Measurements from ENCODE around the gene LMO4. TPM values are rescaled to one million over a fixed set of nuclear protein-coding genes. Genes with fewer than 3 reads are reported as not detected.

The LMO4 gene
- total RNA-seq, 1 experiment from 2014 or later = 38.5 TPM

DNA sequence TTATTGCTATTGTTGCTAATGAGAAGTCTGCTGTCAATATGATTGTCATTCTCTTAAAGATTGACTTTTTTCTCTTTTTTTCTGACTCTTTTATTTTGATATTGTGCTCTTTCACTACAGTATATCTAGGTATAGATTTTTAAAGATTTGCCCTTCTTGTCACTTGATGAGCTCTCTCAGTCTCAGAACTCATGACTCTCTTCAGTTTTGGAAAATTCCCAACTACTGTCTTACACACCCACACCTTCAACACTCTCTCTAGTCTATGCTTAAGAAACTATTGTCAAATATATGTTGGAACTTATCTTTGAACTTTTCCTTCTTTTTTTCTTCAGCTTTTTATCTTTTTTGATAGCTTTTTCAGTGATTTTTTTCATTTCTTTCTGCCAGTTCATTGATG, 50.6 kb downstream of the LMO4 start:
- Histone ChIP-seq H3K36me3 (ENCODE audit: control insufficient read depth in 1 of 2, insufficient read depth in 2 of 2, low read length in 2 of 2) (no peaks in the 10 kb centered on the region), H3K9me3 (ENCODE audit: control insufficient read depth in 1 of 2, insufficient read depth in 1 of 2, low read depth in 1 of 2, low read length in 2 of 2) (no peaks in the 10 kb centered on the region), H3K4me1 (ENCODE audit: control insufficient read depth in 1 of 2, insufficient read depth in 2 of 2, low read length in 2 of 2) (no peaks in the 10 kb centered on the region), H3K9me2 (ENCODE audit: insufficient read depth) (no peaks in the 10 kb centered on the region), H3K27me3 (ENCODE audit: insufficient read depth, low read length) (no peaks in the 10 kb centered on the region), H3K4me2 (ENCODE audit: low read length) (no peak overlapping the region), H3K4me3 (replicated peaks in 1 of 2; ENCODE audit: low read depth in 1 of 2, low read length in 2 of 2) (no peak overlapping the region), H4K20me1 (ENCODE audit: insufficient read depth) (no peaks in the 10 kb centered on the region), H3K27ac (ENCODE audit: low read depth, low read length) (no peak overlapping the region), H3K79me2 (ENCODE audit: insufficient read depth, low read length) (no peaks in the 10 kb centered on the region), H3K9ac (ENCODE audit: low read length) (no peak overlapping the region), H2AFZ (ENCODE audit: low read depth, low read length, poor library complexity, severe bottlenecking) (no peak overlapping the region)
- CTCF ChIA-PET = no interaction called here
- DNase-seq (ENCODE audit: low read depth, low spot score) = no peak
- POLR2A ChIA-PET = no interaction called here
- intact Hi-C loops (cut with micrococcal nuclease) = no loop called here
- no TSS peak for BruUV-seq (replicated peaks)
- RAD21 ChIA-PET (ENCODE audit: low non-redundant PET in 1 of 2, low total read pairs in 2 of 2, uncharacterized antibody in 2 of 2, unreplicated experiment in 2 of 2) = no interaction called here
- no peak for TF ChIP-seq ZFX (IDR thresholded peaks at IDR 0.05)
- TF ChIP-seq MAX (IDR thresholded peaks at IDR 0.05) = no peak
- TF ChIP-seq CEBPB (IDR thresholded peaks at IDR 0.05; ENCODE audit: low read depth) = no peak
- no peak for TF ChIP-seq RAD21 (IDR thresholded peaks at IDR 0.05; ENCODE audit: low read depth)
- no peak for TF ChIP-seq SIN3A (IDR thresholded peaks at IDR 0.05; ENCODE audit: low read depth)
- TF ChIP-seq EGR1 (IDR thresholded peaks at IDR 0.05; ENCODE audit: low read depth) = no peak
- no peak for TF ChIP-seq SRF (IDR thresholded peaks at IDR 0.05; ENCODE audit: low read depth)
- ATAC-seq = no peak

DNA sequence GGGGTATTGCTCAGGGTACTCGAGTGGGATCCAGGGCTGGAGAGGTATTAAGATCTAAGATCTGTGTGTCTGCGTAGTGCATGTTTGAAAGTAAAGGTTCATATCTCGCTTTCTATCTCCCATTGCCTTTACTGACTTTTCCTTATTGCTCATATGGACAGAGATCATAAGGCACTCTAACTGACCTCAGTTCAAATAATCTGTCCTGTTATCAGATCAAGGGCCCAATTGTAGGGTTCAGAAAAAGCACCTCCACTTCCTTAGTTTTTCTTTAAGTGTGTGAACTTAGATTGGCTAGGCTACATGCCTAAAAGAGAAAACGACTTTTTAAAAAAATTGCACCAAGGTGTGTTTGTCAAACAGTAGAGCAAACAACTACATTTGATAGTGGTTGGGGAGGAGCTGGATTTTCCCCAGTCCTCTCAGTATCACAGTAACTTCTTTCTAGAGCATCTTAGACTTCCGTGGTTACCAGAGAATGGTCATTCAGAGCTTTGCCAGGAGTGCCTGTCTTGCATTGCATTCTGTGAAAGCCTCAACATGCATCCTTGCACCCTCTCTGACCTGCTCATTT, 57.6 kb downstream of the LMO4 start:
- Histone ChIP-seq H4K20me1 (ENCODE audit: insufficient read depth) (no peaks in the 10 kb centered on the region), H3K79me2 (ENCODE audit: insufficient read depth, low read length) (no peaks in the 10 kb centered on the region), H3K4me3 (replicated peaks in 1 of 2; ENCODE audit: low read depth in 1 of 2, low read length in 2 of 2) (no peak overlapping the region), H3K27me3 (ENCODE audit: insufficient read depth, low read length) (no peaks in the 10 kb centered on the region), H3K4me1 (ENCODE audit: control insufficient read depth in 1 of 2, insufficient read depth in 2 of 2, low read length in 2 of 2) (no peaks in the 10 kb centered on the region), H3K9me3 (ENCODE audit: control insufficient read depth in 1 of 2, insufficient read depth in 1 of 2, low read depth in 1 of 2, low read length in 2 of 2) (peaks cover 0 to 3% of the 10 kb centered on the region in 2 experiments; a peak in 1 of 4 replicates), H2AFZ (ENCODE audit: low read depth, low read length, poor library complexity, severe bottlenecking) (no peak overlapping the region), H3K9me2 (ENCODE audit: insufficient read depth) (no peaks in the 10 kb centered on the region), H3K36me3 (ENCODE audit: control insufficient read depth in 1 of 2, insufficient read depth in 2 of 2, low read length in 2 of 2) (no peaks in the 10 kb centered on the region), H3K4me2 (ENCODE audit: low read length) (no peak overlapping the region), H3K27ac (ENCODE audit: low read depth, low read length) (no peak overlapping the region), H3K9ac (ENCODE audit: low read length) (no peak overlapping the region)
- DNase-seq (ENCODE audit: low read depth, low spot score) = no peak
- intact Hi-C loops (cut with micrococcal nuclease) = no loop called here
- TF ChIP-seq CBX3 (IDR thresholded peaks at IDR 0.05; ENCODE audit: low read depth) (no peak), POLR2A (IDR thresholded peaks at IDR 0.05; ENCODE audit: borderline replicate concordance, extremely low read depth, insufficient read depth, insufficient read length) (no peak), JUND (IDR thresholded peaks at IDR 0.05) (no peak), SRF (IDR thresholded peaks at IDR 0.05; ENCODE audit: low read depth) (no peak), MAX (IDR thresholded peaks at IDR 0.05) (no peak), EZH2phosphoT487 (IDR thresholded peaks at IDR 0.05; ENCODE audit: borderline replicate concordance) (no peak), POLR2AphosphoS5 (IDR thresholded peaks at IDR 0.05; ENCODE audit: low read depth, low read length) (no peak)
- no peak for ATAC-seq
- ChIA-PET POLR2A (no interaction called here), CTCF (no interaction called here), RAD21 (ENCODE audit: low non-redundant PET in 1 of 2, low total read pairs in 2 of 2, uncharacterized antibody in 2 of 2, unreplicated experiment in 2 of 2) (no interaction called here)
- BruUV-seq (replicated peaks) = no TSS peak
